ENCODE results near the gene CREG2. TPM values are rescaled to one million over a fixed set of nuclear protein-coding genes. Genes with fewer than 3 reads are reported as not detected.

CREG2 gene
- total RNA-seq, 2 donors from 2014 or later = 0.59 TPM; not detected in 1

DNA sequence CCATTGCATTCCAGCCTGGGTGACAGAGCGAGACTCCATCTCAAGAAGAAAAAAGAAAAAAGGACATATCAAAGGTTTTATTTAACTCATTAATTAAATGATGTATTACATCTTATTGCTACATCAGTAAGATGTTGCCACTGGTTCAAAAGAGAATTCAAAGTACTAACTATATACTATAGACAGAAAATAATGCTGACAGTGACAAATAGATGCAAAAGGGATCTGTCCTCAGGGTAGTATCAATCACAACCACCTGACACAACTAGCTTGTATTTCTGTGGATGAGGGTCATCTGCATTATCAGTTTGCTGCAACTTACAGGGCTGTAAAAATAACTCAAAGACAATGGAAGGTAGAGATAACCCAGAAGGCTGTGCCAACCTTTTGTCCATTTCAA lies 16.4 kb upstream of the CREG2 start:
- Histone ChIP-seq H3K27ac (no peak overlapping the region), H3K36me3 (no peaks in the 10 kb centered on the region), H3K9me3 (no peaks in the 10 kb centered on the region), H3K4me1 (no peaks in the 10 kb centered on the region), H3K4me3 (no peak overlapping the region), H3K27me3 (no peaks in the 10 kb centered on the region)
- TF ChIP-seq, protein P1, sequence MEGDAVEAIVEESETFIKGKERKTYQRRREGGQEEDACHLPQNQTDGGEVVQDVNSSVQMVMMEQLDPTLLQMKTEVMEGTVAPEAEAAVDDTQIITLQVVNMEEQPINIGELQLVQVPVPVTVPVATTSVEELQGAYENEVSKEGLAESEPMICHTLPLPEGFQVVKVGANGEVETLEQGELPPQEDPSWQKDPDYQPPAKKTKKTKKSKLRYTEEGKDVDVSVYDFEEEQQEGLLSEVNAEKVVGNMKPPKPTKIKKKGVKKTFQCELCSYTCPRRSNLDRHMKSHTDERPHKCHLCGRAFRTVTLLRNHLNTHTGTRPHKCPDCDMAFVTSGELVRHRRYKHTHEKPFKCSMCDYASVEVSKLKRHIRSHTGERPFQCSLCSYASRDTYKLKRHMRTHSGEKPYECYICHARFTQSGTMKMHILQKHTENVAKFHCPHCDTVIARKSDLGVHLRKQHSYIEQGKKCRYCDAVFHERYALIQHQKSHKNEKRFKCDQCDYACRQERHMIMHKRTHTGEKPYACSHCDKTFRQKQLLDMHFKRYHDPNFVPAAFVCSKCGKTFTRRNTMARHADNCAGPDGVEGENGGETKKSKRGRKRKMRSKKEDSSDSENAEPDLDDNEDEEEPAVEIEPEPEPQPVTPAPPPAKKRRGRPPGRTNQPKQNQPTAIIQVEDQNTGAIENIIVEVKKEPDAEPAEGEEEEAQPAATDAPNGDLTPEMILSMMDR (IDR thresholded peaks at IDR 0.05) = no peak
- DNase-seq (ENCODE audit: low spot score) = no peak

DNA sequence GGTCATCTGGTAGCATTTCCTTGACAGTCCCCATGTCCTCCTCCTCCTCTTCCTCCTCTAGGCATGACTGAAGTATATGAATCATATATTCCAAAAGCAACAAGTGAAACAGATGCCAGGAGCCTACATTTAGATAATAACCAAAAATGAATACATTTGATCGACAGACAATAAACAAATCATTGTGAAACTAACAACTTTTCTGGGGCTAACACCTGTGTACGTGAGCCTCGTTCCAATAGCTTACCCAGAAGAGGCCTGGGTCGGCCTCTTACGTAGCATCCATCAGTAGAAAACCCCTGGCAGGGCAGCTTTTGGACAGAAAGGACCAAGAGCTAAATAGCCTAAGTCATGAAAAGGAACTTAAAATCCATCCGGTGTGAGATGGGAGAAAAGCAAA lies 15.3 kb upstream of the CREG2 start:
- Histone ChIP-seq H3K36me3 (no peaks in the 10 kb centered on the region), H3K27me3 (no peaks in the 10 kb centered on the region)
- no peak for DNase-seq (ENCODE audit: low spot score)

DNA sequence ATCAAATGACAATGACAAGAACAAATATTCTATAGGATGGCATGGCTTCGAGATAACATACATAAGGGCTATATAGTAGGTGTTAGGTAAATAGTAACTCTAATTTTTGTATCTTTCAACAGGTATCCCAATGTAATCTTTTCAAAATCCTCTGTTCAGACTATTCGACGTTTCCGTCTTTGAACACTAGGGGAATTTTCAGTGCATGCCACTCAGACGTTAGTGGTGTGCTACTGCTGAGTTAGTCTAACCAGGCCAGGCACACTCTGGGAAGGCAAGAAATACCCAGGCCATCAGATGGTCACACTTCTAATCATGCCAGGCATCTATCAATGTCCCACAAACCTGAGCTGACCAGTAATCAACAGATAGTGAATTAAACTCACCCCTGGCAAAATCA lies 14.6 kb upstream of the CREG2 start:
- TF ChIP-seq, protein P1 (IDR thresholded peaks at IDR 0.05) = no peak
- no peaks in the 10 kb centered on the region for H3K9me3 ChIP-seq
- no peaks in the 10 kb centered on the region for H3K27me3 ChIP-seq
- H3K36me3 ChIP-seq = no peaks in the 10 kb centered on the region
- no peak for DNase-seq (ENCODE audit: low spot score)
- no peaks in the 10 kb centered on the region for H3K4me1 ChIP-seq
- H3K4me3 ChIP-seq = no peak overlapping the region
- H3K27ac ChIP-seq = no peak overlapping the region

More for the DNA sequence above, 15.3 kb upstream of the CREG2 start:
- H3K27ac ChIP-seq = no peak overlapping the region
- H3K4me3 ChIP-seq = no peak overlapping the region
- no peaks in the 10 kb centered on the region for H3K9me3 ChIP-seq
- TF ChIP-seq, protein P1 (IDR thresholded peaks at IDR 0.05) = no peak
- no peaks in the 10 kb centered on the region for H3K4me1 ChIP-seq

DNA sequence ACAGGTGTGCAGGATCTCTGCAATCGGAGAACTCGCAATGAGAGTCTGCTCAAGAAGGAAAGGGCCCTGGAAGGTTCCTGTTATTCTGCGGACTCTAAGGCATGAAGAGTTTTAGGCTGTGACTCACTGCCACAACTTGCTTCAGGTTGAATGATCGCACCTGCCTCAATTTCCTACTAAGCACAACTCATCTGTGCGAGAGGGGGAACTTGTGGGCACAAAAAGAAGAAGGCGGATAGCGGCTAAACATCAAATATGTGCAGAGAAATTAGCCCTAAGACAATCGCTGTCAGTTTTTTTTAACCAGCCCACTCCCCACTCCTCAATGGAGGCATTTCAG lies 14.0 kb upstream of the CREG2 start:
- no peaks in the 10 kb centered on the region for H3K4me1 ChIP-seq
- H3K27ac ChIP-seq = no peak overlapping the region
- no peaks in the 10 kb centered on the region for H3K9me3 ChIP-seq
- no peak overlapping the region for H3K4me3 ChIP-seq
- TF ChIP-seq, protein P1 (IDR thresholded peaks at IDR 0.05) = no peak
- DNase-seq (ENCODE audit: low spot score) = no peak
- no peaks in the 10 kb centered on the region for H3K27me3 ChIP-seq
- no peaks in the 10 kb centered on the region for H3K36me3 ChIP-seq

DNA sequence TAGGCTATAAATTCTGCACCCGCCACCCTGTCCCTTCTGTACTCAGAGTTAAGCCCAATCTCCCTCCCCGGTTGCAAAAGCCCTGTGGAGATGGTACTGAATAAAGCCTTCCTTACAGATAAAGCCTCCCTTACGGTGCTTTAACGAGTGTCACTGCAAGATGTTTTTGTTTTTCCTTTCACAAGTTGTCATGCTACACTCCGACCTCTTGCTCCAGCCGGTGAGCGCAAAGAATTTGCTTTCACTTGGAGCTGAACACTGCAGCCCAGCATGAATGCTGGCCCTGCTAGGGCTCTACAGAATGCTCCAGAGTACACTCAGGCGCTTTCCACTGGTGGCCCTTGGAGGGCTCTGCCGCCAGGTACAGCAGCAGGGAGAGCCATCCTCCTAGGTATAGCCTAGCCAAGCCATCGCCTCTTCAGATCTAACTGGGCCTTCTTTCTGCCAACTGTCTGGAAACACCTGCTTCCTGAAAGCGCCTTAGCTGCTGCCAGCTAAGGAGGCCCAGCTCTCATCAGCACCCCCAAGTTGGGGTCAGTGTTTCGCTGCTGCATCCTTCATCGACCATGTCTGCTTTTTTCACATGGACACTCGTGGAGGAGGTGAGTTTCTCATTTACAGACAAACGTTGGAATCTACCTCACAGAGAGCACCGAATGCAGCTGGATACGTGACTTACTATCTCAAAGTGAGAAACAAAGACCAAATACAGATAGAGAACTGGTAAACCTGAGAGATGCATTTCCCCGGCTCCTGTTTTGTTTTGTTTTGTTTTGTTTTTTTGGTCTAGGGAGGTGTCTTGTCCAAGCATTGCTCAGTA lies 13.4 kb upstream of the CREG2 start:
- Histone ChIP-seq H3K9me3 (no peaks in the 10 kb centered on the region), H3K36me3 (no peaks in the 10 kb centered on the region), H3K4me3 (no peak overlapping the region), H3K27ac (no peak overlapping the region), H3K4me1 (no peaks in the 10 kb centered on the region), H3K27me3 (no peaks in the 10 kb centered on the region)
- DNase-seq (ENCODE audit: low spot score) = no peak
- TF ChIP-seq, protein P1 (IDR thresholded peaks at IDR 0.05) = no peak

DNA sequence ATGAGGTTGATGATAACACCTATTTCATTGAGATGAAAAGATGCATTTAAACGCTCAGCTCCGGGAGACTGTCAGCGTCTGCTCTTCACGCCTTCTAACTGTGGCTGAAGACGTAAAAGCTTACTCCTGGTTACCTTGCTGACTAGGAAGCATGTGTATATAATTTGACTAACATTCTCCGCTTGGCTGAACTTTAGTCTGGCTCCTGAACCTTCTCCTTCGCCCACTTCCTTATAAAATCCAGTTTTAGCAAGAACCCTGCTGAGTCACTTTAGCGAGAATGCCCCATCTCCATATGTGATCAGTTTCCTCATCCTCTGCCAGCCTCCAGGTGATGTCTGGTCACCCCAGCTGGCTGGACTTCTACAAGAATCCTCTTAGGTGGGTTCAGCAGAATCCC lies 12.7 kb upstream of the CREG2 start:
- Histone ChIP-seq H3K27ac (no peak overlapping the region), H3K9me3 (no peaks in the 10 kb centered on the region), H3K4me1 (no peaks in the 10 kb centered on the region), H3K4me3 (no peak overlapping the region), H3K36me3 (no peaks in the 10 kb centered on the region), H3K27me3 (no peaks in the 10 kb centered on the region)
- TF ChIP-seq, protein P1 (IDR thresholded peaks at IDR 0.05) = no peak
- no peak for DNase-seq (ENCODE audit: low spot score)

All from right atrium auricular region (tissue), 2 donors.